ENCODE results near the gene BRD9.
"Not testable (repeated sequence)": the region's sequence is repeated elsewhere in the genome, so short reads cannot be mapped to it uniquely, and the experiment has no call there.

The BRD9 gene

DNA sequence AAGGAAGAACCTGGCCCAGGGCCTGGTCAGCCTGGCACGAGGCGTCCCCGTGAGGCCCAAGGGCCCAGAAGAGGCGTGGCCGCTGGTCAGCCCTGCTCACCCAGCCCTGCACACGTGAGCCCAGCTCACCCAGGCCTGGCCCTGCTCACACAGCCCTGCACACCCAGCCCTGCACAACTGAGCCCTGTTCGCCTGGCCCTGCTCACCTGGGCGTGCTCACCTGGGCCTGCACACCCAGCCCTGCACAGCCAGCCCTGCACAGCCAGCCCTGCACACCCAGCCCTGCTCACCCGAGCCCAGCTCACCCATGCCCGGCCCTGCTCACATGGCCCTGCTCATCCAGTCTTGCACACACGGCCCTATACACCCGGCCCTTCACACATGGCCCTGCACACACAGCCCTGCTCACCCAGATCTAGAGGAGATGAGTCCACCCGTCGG, 43.9 kb downstream of the BRD9 start:
- no peak for DNase-seq (ENCODE audit: low read depth, low spot score)
- no peak for TF ChIP-seq CTCF (IDR thresholded peaks at IDR 0.05; ENCODE audit: low read depth, low read length)
- H3K4me3 ChIP-seq (ENCODE audit: low read depth, low read length): no peak overlapping the region
- in situ Hi-C loops (cut with HindIII; ENCODE audit: low sequenced_read_pairs): no loop called here

DNA sequence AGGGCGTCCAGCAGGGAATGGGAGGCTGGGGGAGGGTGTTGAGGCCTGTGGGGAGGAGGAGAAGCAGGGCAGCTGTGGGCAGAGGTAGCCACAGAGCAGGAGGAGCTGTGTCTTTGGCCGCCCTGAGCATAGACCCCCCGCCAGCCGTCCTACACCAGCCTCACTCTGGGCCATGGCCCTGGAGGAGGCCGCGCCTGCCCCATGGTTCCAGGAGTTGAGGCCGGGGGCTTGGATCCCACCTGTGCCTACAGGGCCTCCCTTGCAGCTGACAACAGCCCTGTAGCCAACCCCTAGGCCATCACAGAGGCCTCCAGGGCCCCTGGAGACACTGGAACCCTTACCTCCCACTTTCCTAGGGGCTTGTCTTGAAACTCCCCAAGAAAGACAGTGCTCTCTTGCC, 44.9 kb downstream of the BRD9 start:
- H3K4me3 ChIP-seq (ENCODE audit: low read depth, low read length); in situ Hi-C loops (cut with HindIII; ENCODE audit: low sequenced_read_pairs); DNase-seq (ENCODE audit: low read depth, low spot score): not testable (repeated sequence)

- H3K4me3 ChIP-seq (ENCODE audit: low read depth, low read length); in situ Hi-C loops (cut with HindIII; ENCODE audit: low sequenced_read_pairs); DNase-seq (ENCODE audit: low read depth, low spot score): not testable (repeated sequence)
These were observed 45.4 kb downstream of the BRD9 start for GRCh38 chr5:847212-847611.

- in situ Hi-C loops (cut with HindIII; ENCODE audit: low sequenced_read_pairs); H3K4me3 ChIP-seq (ENCODE audit: low read depth, low read length); DNase-seq (ENCODE audit: low read depth, low spot score): not testable (repeated sequence)
These were observed 46.0 kb downstream of the BRD9 start for GRCh38 chr5:846602-847091.

GRCh38 chr5:845676-846601, 46.7 kb downstream of the BRD9 start:
- DNase-seq (ENCODE audit: low read depth, low spot score); in situ Hi-C loops (cut with HindIII; ENCODE audit: low sequenced_read_pairs): not testable (repeated sequence)

DNA sequence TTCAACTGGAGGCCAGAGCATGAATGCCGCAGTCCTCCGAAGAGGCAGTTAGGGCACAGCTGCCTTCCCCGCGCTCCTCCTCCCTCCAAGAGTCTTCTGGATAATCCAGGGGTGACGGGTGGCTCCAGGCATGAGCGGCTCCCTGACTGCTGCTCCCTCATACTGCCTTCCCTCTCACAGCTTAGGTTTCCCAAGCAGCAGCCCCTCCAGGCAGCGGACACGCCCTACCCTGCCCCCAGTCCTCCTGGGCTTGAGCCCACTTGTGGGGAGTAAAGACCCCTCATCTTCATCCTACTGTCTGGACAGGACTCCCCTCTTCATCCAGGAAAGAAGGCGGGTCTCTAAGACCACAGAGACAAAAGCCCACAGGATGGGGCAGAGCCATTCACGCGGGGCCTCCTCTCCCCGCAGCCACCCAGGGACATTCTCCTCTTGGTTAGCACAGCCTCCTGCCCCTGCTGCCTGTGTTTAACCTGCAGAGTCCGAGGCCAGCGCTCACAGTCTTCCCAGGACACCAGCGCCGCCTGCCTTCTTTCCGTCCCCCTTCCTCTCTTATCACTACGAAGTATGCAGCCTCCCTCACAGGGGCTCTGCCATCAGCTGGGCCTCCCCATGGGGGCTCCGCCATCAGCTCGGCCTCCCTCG, 47.4 kb downstream of the BRD9 start:
- in situ Hi-C loops (cut with HindIII; ENCODE audit: low sequenced_read_pairs); H3K4me3 ChIP-seq (ENCODE audit: low read depth, low read length); DNase-seq (ENCODE audit: low read depth, low spot score): not testable (repeated sequence)

More at GRCh38 chr5:845676-846601, 46.7 kb downstream of the BRD9 start:
- not testable (repeated sequence) for H3K4me3 ChIP-seq (ENCODE audit: low read depth, low read length)

GRCh38 chr5:844426-844825, 48.2 kb downstream of the BRD9 start:
- H3K4me3 ChIP-seq (ENCODE audit: low read depth, low read length); DNase-seq (ENCODE audit: low read depth, low spot score); in situ Hi-C loops (cut with HindIII; ENCODE audit: low sequenced_read_pairs): not testable (repeated sequence)

- DNase-seq (ENCODE audit: low read depth, low spot score); in situ Hi-C loops (cut with HindIII; ENCODE audit: low sequenced_read_pairs); H3K4me3 ChIP-seq (ENCODE audit: low read depth, low read length): not testable (repeated sequence)
These were observed 48.7 kb downstream of the BRD9 start for GRCh38 chr5:843926-844325.

DNA sequence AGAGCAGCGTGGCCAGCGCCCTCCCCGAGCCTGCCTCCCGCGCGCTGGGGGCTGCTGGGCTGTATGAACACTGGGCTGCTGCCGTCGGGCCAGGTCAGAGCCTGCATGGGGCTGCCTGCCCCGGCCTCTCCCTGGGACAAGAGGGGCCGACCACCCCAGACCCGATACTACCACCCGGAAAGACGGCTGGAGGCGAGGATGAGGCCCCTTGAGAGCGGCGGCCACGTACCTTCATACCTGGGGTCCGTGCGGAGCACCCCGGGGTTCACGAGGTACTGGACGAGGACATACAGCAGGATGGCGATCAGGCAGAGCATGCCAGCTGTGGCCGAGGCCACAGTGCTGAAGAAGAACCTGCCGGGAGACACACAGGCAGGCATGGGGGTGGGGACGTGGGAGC, 49.2 kb downstream of the BRD9 start:
- in situ Hi-C loops (cut with HindIII; ENCODE audit: low sequenced_read_pairs); H3K4me3 ChIP-seq (ENCODE audit: low read depth, low read length); DNase-seq (ENCODE audit: low read depth, low spot score): not testable (repeated sequence)

- H3K4me3 ChIP-seq (ENCODE audit: low read depth, low read length); DNase-seq (ENCODE audit: low read depth, low spot score); in situ Hi-C loops (cut with HindIII; ENCODE audit: low sequenced_read_pairs): not testable (repeated sequence)
These were observed 50.0 kb downstream of the BRD9 start for GRCh38 chr5:842402-843221.

DNA sequence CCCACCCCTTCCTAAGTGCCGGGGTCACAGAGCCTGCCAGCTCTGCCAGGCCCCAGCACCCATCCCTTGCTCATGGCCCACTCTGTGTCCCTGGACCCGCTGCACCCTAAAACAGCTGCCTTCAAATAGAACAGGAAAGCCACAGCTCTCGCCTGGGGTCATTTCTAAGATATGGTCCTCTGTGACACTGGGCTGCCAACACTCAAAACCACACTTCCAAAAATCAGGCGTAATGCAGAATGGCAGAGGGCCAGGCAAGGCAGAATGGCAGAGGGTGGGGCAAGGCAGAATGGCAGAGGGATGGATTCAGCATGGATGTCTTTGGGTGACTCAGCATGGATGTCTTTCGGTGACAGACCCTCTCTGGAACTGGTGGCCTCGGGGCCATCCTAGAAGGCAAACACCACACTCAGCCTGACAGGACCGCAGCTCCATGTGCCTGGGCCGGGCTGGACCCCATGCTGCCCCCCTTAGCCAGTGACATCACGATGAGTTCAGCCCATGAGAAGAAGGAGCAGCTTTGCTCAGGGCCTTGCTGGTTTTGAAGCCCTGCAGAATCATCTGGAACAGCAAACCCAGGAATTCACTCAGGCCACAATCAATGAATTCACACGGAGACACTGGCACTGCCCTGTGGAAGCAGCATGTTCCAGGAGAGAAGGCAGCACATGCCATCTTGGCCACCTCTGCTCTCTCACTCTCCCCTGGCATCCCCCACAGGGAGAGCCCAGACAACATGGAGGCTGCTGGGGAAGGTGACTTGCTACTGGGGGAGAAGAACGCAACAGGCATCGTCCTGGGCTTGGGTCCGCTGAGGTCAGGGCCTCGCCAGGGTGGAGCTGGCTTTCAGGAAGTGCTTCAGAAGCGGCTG, 50.8 kb downstream of the BRD9 start:
- H3K4me3 ChIP-seq (ENCODE audit: low read depth, low read length); in situ Hi-C loops (cut with HindIII; ENCODE audit: low sequenced_read_pairs); DNase-seq (ENCODE audit: low read depth, low spot score): not testable (repeated sequence)

- in situ Hi-C loops (cut with HindIII; ENCODE audit: low sequenced_read_pairs); DNase-seq (ENCODE audit: low read depth, low spot score); H3K4me3 ChIP-seq (ENCODE audit: low read depth, low read length): not testable (repeated sequence)
These were observed 51.6 kb downstream of the BRD9 start for GRCh38 chr5:840974-841435.

GRCh38 chr5:840118-840973, 52.3 kb downstream of the BRD9 start:
- in situ Hi-C loops (cut with HindIII; ENCODE audit: low sequenced_read_pairs); H3K4me3 ChIP-seq (ENCODE audit: low read depth, low read length); DNase-seq (ENCODE audit: low read depth, low spot score): not testable (repeated sequence)

- DNase-seq (ENCODE audit: low read depth, low spot score); in situ Hi-C loops (cut with HindIII; ENCODE audit: low sequenced_read_pairs); H3K4me3 ChIP-seq (ENCODE audit: low read depth, low read length): not testable (repeated sequence)
These were observed 54.2 kb downstream of the BRD9 start for GRCh38 chr5:838431-838851.

All from astrocyte of the spinal cord (primary cell).